Endothelial cell (in vitro differentiated cells): ENCODE measurements around the gene FTO. TPM values are rescaled to one million over a fixed set of nuclear protein-coding genes. Genes with fewer than 3 reads are reported as not detected.
A peak's percentile ranks its signal among the peaks of the same experiment; 100 is the strongest.

ENCODE experiments used
- DNase-seq: peaks from one replicate; pipeline ENCODE4 v3.0.0; 2021; ENCODE audit warnings: low spot score
- H3K27ac Mint-ChIP-seq: one replicate; pipeline ENCODE4 v1.8.0; 2021; ENCODE audit warnings: mixed read lengths, inconsistent platforms; ENCODE audit not compliant: unreplicated experiment
- H3K27me3 Mint-ChIP-seq: one replicate; pipeline ENCODE4 v1.8.0; 2021; ENCODE audit warnings: mild to moderate bottlenecking, moderate library complexity, mixed read lengths, inconsistent platforms; ENCODE audit not compliant: unreplicated experiment
- H3K36me3 Mint-ChIP-seq: one replicate; pipeline ENCODE4 v1.8.0; 2021; ENCODE audit warnings: mild to moderate bottlenecking, low read depth, mixed read lengths, inconsistent platforms; ENCODE audit not compliant: unreplicated experiment
- H3K4me1 Mint-ChIP-seq: one replicate; pipeline ENCODE4 v1.8.0; 2021; ENCODE audit warnings: mild to moderate bottlenecking, mixed read lengths, inconsistent platforms; ENCODE audit not compliant: unreplicated experiment
- H3K4me3 Mint-ChIP-seq: one replicate; pipeline ENCODE4 v1.8.0; 2021; ENCODE audit warnings: mild to moderate bottlenecking, mixed read lengths, inconsistent platforms; ENCODE audit not compliant: unreplicated experiment
- H3K9me3 Mint-ChIP-seq: one replicate; pipeline ENCODE4 v1.8.0; 2021; ENCODE audit warnings: mixed read lengths, inconsistent platforms; ENCODE audit not compliant: unreplicated experiment
- total RNA-seq: library from RNA; stranded (reverse); fragmentation: NEBNext Ultra II Directional; extraction: Animal tissue kit (Norgen Biotek cat#: 25700); gene quantifications from one replicate; pipeline ENCODE4 v1.2.1, GENCODE V29; 2021; ENCODE audit not compliant: unreplicated experiment
- TF ChIP-seq, protein P1 (sequence below): fragments of 200-600 bp; sonication (generic); IDR thresholded peaks from one replicate; pipeline ENCODE4 v1.5.0; 2021; ENCODE audit warnings: antibody characterized with exemption; ENCODE audit not compliant: unreplicated experiment

Gene FTO
- total RNA-seq, 1 donor from 2014 or later = 83.8 TPM

DNA sequence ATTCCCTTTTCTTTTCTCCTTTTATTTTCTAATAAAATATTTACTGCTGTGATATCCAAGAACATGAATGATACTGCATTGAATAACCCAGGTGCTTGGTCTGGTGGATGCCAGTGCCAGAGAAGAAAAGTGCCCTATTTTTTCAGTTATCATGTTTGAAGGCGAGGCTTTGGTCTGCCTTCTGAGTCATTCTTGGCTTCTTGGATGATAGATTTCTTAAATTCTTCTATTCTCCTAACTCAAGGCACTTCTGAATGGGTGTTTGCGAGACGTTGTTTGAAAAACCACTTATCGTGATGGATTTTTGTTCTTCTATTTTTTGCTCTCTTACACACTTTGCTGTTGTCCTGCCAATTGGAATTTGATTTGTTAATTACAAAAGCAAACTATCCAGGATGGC lies 66.7 kb downstream of the FTO start:
- TF ChIP-seq, protein P1, sequence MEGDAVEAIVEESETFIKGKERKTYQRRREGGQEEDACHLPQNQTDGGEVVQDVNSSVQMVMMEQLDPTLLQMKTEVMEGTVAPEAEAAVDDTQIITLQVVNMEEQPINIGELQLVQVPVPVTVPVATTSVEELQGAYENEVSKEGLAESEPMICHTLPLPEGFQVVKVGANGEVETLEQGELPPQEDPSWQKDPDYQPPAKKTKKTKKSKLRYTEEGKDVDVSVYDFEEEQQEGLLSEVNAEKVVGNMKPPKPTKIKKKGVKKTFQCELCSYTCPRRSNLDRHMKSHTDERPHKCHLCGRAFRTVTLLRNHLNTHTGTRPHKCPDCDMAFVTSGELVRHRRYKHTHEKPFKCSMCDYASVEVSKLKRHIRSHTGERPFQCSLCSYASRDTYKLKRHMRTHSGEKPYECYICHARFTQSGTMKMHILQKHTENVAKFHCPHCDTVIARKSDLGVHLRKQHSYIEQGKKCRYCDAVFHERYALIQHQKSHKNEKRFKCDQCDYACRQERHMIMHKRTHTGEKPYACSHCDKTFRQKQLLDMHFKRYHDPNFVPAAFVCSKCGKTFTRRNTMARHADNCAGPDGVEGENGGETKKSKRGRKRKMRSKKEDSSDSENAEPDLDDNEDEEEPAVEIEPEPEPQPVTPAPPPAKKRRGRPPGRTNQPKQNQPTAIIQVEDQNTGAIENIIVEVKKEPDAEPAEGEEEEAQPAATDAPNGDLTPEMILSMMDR = no peak
- H3K4me3 Mint-ChIP-seq = no peak overlapping the region

DNA sequence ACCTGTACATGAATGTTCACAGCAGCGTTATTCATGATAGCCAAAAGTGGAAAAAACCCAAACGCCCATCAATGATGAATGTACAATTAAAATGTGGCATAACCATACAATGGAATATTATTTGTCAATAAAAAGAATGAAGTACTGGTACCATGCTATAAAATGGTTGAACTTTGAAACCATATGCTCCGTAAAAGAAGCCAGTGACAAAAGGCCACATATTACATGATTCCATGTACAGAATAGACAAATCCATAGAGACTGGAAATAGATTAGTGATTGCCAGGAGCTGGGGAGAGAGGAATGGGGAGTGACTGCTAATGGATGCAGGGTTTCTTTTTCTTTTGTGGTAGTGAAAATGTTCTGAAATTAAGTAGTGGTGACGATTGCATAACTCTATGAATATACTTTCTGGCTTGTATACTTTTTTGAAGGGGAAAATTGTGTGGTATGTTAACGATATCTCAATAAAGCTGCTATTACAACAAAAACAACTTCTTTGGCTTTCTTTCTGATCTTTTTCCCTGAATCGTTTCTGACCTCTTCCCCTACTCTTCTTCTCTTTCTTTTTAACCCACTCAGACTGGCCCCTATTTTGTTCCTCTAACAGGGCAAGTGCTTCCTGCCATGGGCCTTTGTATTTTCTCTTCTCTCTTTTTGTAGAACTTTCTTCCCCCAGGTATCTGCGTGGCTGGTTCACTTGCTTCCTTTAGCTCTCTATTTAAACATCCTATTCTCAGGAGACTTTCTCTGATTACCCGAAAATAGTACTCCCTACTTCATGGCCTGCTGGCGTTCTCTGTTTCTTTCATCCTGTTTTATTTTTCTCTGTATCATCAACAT lies 67.9 kb downstream of the FTO start:
- H3K9me3 Mint-ChIP-seq = no peaks in the 10 kb centered on the region
- no peak overlapping the region for H3K27ac Mint-ChIP-seq
- peaks cover 10% of the 10 kb centered on the region for H3K4me1 Mint-ChIP-seq
- H3K36me3 Mint-ChIP-seq = no peaks in the 10 kb centered on the region
- H3K4me3 Mint-ChIP-seq = no peak overlapping the region
- DNase-seq = no peak
- H3K27me3 Mint-ChIP-seq = no peaks in the 10 kb centered on the region
- TF ChIP-seq, protein P1 = no peak

More for the DNA sequence above, 66.7 kb downstream of the FTO start:
- no peaks in the 10 kb centered on the region for H3K36me3 Mint-ChIP-seq
- H3K9me3 Mint-ChIP-seq = no peaks in the 10 kb centered on the region
- DNase-seq = no peak
- no peak overlapping the region for H3K27ac Mint-ChIP-seq
- H3K4me1 Mint-ChIP-seq = peaks cover 6% of the 10 kb centered on the region
- no peaks in the 10 kb centered on the region for H3K27me3 Mint-ChIP-seq

DNA sequence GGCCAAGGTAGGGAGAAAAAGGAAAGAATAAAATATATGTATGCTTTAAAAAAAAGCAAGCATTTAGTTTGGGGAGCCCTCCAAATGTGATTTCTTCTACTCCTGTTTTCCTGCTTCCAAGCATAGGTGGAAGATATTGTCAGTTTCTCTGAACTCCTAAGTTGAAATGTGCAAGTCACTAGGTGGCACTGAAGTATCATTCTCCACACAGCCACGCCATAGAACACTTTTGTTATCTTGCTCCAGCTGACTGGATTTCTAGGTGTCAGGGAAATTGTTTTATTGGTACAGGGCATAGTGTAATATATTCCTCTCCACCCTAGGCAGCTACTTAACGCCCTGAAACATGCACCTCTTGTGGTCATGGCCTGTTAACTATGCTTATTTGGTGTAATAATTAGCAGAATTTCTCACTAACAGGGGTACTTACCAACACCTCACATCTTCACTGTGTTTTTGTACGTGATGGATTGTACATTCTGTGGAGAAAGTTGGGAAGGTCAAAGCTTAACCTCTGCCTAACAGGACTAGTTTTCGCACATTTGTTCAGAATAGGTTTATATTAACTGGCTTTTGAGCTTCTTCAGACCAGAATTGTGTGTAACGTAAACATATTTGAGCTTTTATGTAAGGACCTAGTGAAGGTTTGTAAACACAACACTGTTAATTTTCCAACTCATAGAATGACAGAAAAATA lies 69.3 kb downstream of the FTO start:
- TF ChIP-seq, protein P1 = no peak
- Mint-ChIP-seq H3K36me3 (no peaks in the 10 kb centered on the region), H3K27ac (no peak overlapping the region), H3K4me1 (peaks cover 10% of the 10 kb centered on the region), H3K9me3 (no peaks in the 10 kb centered on the region), H3K4me3 (no peak overlapping the region), H3K27me3 (no peaks in the 10 kb centered on the region)
- peak; percentile 40 for DNase-seq

DNA sequence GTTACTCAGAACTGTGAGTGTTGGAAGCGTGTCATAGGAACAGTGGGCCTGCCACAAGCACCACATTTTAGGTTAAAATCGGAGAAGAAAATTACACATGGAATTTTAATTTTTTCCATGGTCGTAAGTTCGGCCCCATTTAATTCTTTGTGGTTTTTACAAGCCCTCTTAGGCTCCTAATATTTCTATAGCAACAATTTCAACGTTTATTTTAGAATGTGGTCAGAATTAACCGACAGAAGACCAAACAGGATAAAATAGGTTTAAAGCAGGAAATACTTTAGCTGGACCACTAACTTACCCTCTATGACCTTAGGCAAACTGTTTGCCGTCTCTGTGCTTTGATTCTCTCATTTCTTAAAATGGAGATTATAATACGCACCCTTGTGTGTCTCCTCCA lies 69.9 kb downstream of the FTO start:
- peaks cover 10% of the 10 kb centered on the region for H3K4me1 Mint-ChIP-seq
- TF ChIP-seq, protein P1 = no peak
- H3K27me3 Mint-ChIP-seq = no peaks in the 10 kb centered on the region
- no peak overlapping the region for H3K27ac Mint-ChIP-seq
- H3K4me3 Mint-ChIP-seq = no peak overlapping the region
- DNase-seq = no peak
- H3K36me3 Mint-ChIP-seq = no peaks in the 10 kb centered on the region
- H3K9me3 Mint-ChIP-seq = no peaks in the 10 kb centered on the region
